Right atrium auricular region (tissue), 2 donors: ENCODE data around the gene RNF125. TPM values are rescaled to one million over a fixed set of nuclear protein-coding genes. Genes with fewer than 3 reads are reported as not detected.
A peak's percentile ranks its signal among the peaks of the same experiment; 100 is the strongest.

Source experiments
- DNase-seq: peaks from one replicate; pipeline ENCODE4 v3.0.0-alpha.2; 2019; ENCODE audit warnings: low spot score
- H3K27ac ChIP-seq, 2 donors: fragments of 200-600 bp; sonication (generic); 1 replicate in 1 of 2; 2 replicates in 1 of 2; pipeline ENCODE4 v1.5.1; 2016 to 2019
- H3K27me3 ChIP-seq, 2 donors: fragments of 200-600 bp; sonication (generic); one replicate each; pipeline versions ENCODE4 v1.5.1 to v1.6.0; 2017 to 2019
- H3K36me3 ChIP-seq: fragments of 200-600 bp; sonication (generic); one replicate; pipeline ENCODE4 v1.5.1; 2016
- H3K4me1 ChIP-seq, 2 donors: fragments of 200-600 bp; sonication (generic); one replicate each; pipeline versions ENCODE4 v1.5.1 to v1.6.0; 2017 to 2019
- H3K4me3 ChIP-seq, 2 donors: fragments of 200-600 bp; sonication (generic); 1 replicate in 1 of 2; 2 replicates in 1 of 2; pipeline ENCODE4 v1.5.1; 2017 to 2019; ENCODE audit warnings: mild to moderate bottlenecking in 1 of 2, moderate library complexity in 1 of 2
- H3K9me3 ChIP-seq, 2 donors: fragments of 200-600 bp; sonication (generic); one replicate each; pipeline ENCODE4 v1.5.1; 2019
- CTCF ChIP-seq, 2 donors: fragments of 200-600 bp; sonication (generic); IDR thresholded peaks; one replicate each; pipeline ENCODE4 v1.5.1; 2019; ENCODE audit warnings: antibody characterized with exemption in 2 of 2
- total RNA-seq, 2 donors: library from RNA; depleted of rRNA; stranded (reverse); fragments of >200 nt; gene quantifications; one replicate each; pipeline ENCODE4 v1.1.0, GENCODE V29; 2016

RNF125 gene
- total RNA-seq, 2 donors from 2014 or later: 1.7 to 5.6 TPM

- Histone ChIP-seq H3K4me3 (no peak overlapping the region), H3K4me1 (no peaks in the 10 kb centered on the region), H3K27ac (no peak overlapping the region), H3K36me3 (no peaks in the 10 kb centered on the region), H3K9me3 (no peaks in the 10 kb centered on the region), H3K27me3 (no peaks in the 10 kb centered on the region)
- DNase-seq: no peak
- TF ChIP-seq CTCF (IDR thresholded peaks at IDR 0.05): no peak
These were observed 48.9 kb downstream of the RNF125 start for GRCh38 chr18:32067375-32068167.

GRCh38 chr18:32072321-32072720 lies 53.7 kb downstream of the RNF125 start:
- TF ChIP-seq CTCF (IDR thresholded peaks at IDR 0.05): peak in 1 of 2 donors; percentile 51
- no peak for DNase-seq
- H3K27ac ChIP-seq: no peak overlapping the region

GRCh38 chr18:32074206-32074605 lies 55.6 kb downstream of the RNF125 start:
- Histone ChIP-seq H3K9me3 (no peaks in the 10 kb centered on the region), H3K27me3 (no peaks in the 10 kb centered on the region), H3K36me3 (no peaks in the 10 kb centered on the region), H3K4me1 (no peaks in the 10 kb centered on the region), H3K4me3 (no peak overlapping the region), H3K27ac (no peak overlapping the region)
- DNase-seq: no peak
- TF ChIP-seq CTCF (IDR thresholded peaks at IDR 0.05): no peak

More at GRCh38 chr18:32072321-32072720, 53.7 kb downstream of the RNF125 start:
- no peaks in the 10 kb centered on the region for H3K36me3 ChIP-seq
- H3K27me3 ChIP-seq: no peaks in the 10 kb centered on the region
- H3K9me3 ChIP-seq: no peaks in the 10 kb centered on the region
- H3K4me1 ChIP-seq: no peaks in the 10 kb centered on the region
- no peak overlapping the region for H3K4me3 ChIP-seq

- Histone ChIP-seq H3K4me1 (peaks cover 0 to under 1% of the 10 kb centered on the region in 2 donors), H3K36me3 (no peaks in the 10 kb centered on the region), H3K9me3 (no peaks in the 10 kb centered on the region), H3K27me3 (no peaks in the 10 kb centered on the region), H3K4me3 (no peak overlapping the region), H3K27ac (no peak overlapping the region)
- DNase-seq: no peak
- no peak for TF ChIP-seq CTCF (IDR thresholded peaks at IDR 0.05)
These were observed 60.2 kb downstream of the RNF125 start for GRCh38 chr18:32078845-32079244.

- no peaks in the 10 kb centered on the region for H3K27me3 ChIP-seq
- H3K36me3 ChIP-seq: no peaks in the 10 kb centered on the region
- H3K4me3 ChIP-seq: no peak overlapping the region
- TF ChIP-seq CTCF (IDR thresholded peaks at IDR 0.05): no peak
- no peaks in the 10 kb centered on the region for H3K9me3 ChIP-seq
- H3K4me1 ChIP-seq: peaks cover 0 to 7% of the 10 kb centered on the region in 2 donors
- no peak for DNase-seq
- H3K27ac ChIP-seq: no peak overlapping the region
These were observed 63.3 kb downstream of the RNF125 start for GRCh38 chr18:32081881-32082280.

- TF ChIP-seq CTCF (IDR thresholded peaks at IDR 0.05): no peak
- no peak for DNase-seq
- Histone ChIP-seq H3K36me3 (no peaks in the 10 kb centered on the region), H3K27ac (no peak overlapping the region), H3K4me3 (no peak overlapping the region), H3K9me3 (no peaks in the 10 kb centered on the region), H3K27me3 (no peaks in the 10 kb centered on the region), H3K4me1 (peaks cover 0 to 7% of the 10 kb centered on the region in 2 donors)
These were observed 65.2 kb downstream of the RNF125 start for GRCh38 chr18:32083781-32084180.
